ENCODE results near the gene KCNS1. TPM values are rescaled to one million over a fixed set of nuclear protein-coding genes. Genes with fewer than 3 reads are reported as not detected.
A peak's percentile ranks its signal among the peaks of the same experiment; 100 is the strongest.

KCNS1 gene
- total RNA-seq, 1 donor from 2014 or later = not detected

- intact Hi-C loops (cut with micrococcal nuclease) = loop anchor here (5.0 kb wide), 2 partner anchors 351 to 411 kb away; partner anchors contain the start of gene KCNK15
- no peak for TF ChIP-seq CTCF (IDR thresholded peaks at IDR 0.05)
- Mint-ChIP-seq H3K9me3 (no peaks in the 10 kb centered on the region), H3K4me1 (peaks cover 22% of the 10 kb centered on the region), H3K27ac (no peak overlapping the region), H3K27me3 (peaks cover 38% of the 10 kb centered on the region), H3K4me3 (no peak overlapping the region), H3K36me3 (ENCODE audit: low read depth) (no peaks in the 10 kb centered on the region)
- CTCF ChIA-PET = interaction anchor here (1.1 to 5.1 kb wide), 6 partner anchors 25 to 673 kb away, joined by 3 to 86 read pairs (median 16); no protein-coding TSS in a partner anchor
- DNase-seq (no peak), ATAC-seq (ENCODE audit: low read depth) (no peak)
- POLR2A ChIA-PET = no interaction called here
These were observed 2.7 kb downstream of the KCNS1 start for GRCh38 chr20:45098103-45098773.

DNA sequence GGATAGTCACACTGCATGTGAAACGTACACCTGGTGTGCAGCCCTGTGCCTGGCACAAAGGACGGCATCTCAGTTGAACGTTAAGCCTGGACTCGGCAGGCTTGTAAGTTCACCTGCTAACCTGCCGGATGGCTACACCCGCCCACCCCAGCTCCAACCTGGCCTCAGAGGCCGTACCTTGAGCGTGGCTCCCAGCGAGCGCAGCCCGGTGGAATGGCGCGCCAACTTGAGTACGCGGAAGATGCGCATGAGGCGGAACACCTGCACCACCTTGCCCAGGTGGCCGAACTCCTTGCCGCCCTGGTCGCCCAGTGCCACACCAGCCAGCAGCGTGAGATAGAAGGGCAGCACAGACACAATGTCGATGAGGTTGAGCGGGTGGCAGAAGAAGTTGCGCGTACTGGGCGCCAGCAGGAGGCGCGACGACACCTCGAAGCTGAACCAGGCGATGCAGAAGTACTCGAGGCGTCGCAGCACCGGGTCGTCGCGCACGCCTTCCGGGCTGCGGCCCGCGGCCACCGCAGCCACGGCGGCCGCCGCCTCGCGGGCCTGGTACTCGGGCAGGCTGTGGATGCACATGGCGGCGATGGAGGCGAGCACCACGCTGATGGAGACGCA lies 3.3 kb downstream of the KCNS1 start:
- POLR2A ChIA-PET = no interaction called here
- no peak for TF ChIP-seq CTCF (IDR thresholded peaks at IDR 0.05)
- H3K27me3 Mint-ChIP-seq = peaks cover 38% of the 10 kb centered on the region
- CTCF ChIA-PET = interaction anchor here (1.1 to 5.1 kb wide), 11 partner anchors 10 to 673 kb away, joined by 3 to 86 read pairs (median 5); no protein-coding TSS in a partner anchor
- H3K4me3 Mint-ChIP-seq = peak overlapping the region; percentile 60
- no peaks in the 10 kb centered on the region for H3K9me3 Mint-ChIP-seq
- intact Hi-C loops (cut with micrococcal nuclease) = loop anchor here (1.0 to 5.0 kb wide), 4 partner anchors 194 to 674 kb away; partner anchors contain the start of gene KCNK15
- H3K27ac Mint-ChIP-seq = no peak overlapping the region
- peaks cover 22% of the 10 kb centered on the region for H3K4me1 Mint-ChIP-seq
- DNase-seq (no peak), ATAC-seq (ENCODE audit: low read depth) (peak; percentile 58)
- H3K36me3 Mint-ChIP-seq (ENCODE audit: low read depth) = no peaks in the 10 kb centered on the region

- no peak overlapping the region for H3K27ac Mint-ChIP-seq
- intact Hi-C loops (cut with micrococcal nuclease) = loop anchor here (1.0 to 5.0 kb wide), 5 partner anchors 52 to 675 kb away; partner anchors contain the start of gene KCNK15
- CTCF ChIA-PET = interaction anchor here (1.1 to 5.1 kb wide), 17 partner anchors 9 to 674 kb away, joined by 3 to 86 read pairs (median 6); no protein-coding TSS in a partner anchor
- no peaks in the 10 kb centered on the region for H3K9me3 Mint-ChIP-seq
- ATAC-seq (ENCODE audit: low read depth) (no peak), DNase-seq (no peak)
- H3K27me3 Mint-ChIP-seq = peaks cover 35% of the 10 kb centered on the region
- POLR2A ChIA-PET = no interaction called here
- H3K4me3 Mint-ChIP-seq = no peak overlapping the region
- no peaks in the 10 kb centered on the region for H3K36me3 Mint-ChIP-seq (ENCODE audit: low read depth)
- peaks cover 22% of the 10 kb centered on the region for H3K4me1 Mint-ChIP-seq
- no peak for TF ChIP-seq CTCF (IDR thresholded peaks at IDR 0.05)
These were observed 4.1 kb downstream of the KCNS1 start for GRCh38 chr20:45096781-45097180.

- H3K27ac Mint-ChIP-seq = no peak overlapping the region
These were observed 5.1 kb downstream of the KCNS1 start for GRCh38 chr20:45095805-45096238.

More at GRCh38 chr20:45095805-45096238, 5.1 kb downstream of the KCNS1 start:
- CTCF ChIA-PET = interaction anchor here (0.6 to 5.1 kb wide), 25 partner anchors 9 to 675 kb away, joined by 3 to 86 read pairs (median 5); partner anchors contain the start of gene PABPC1L
- peak; percentile 36 for TF ChIP-seq CTCF (IDR thresholded peaks at IDR 0.05)
- Mint-ChIP-seq H3K9me3 (no peaks in the 10 kb centered on the region), H3K27me3 (peaks cover 28% of the 10 kb centered on the region), H3K4me1 (peaks cover 19% of the 10 kb centered on the region), H3K36me3 (ENCODE audit: low read depth) (peaks cover 4% of the 10 kb centered on the region), H3K4me3 (no peak overlapping the region)
- intact Hi-C loops (cut with micrococcal nuclease) = loop anchor here (1.0 to 5.0 kb wide), 4 partner anchors 52 to 409 kb away; partner anchors contain the start of gene KCNK15
- POLR2A ChIA-PET = interaction anchor here (0.8 kb wide), 1 partner anchor 52 kb away, joined by 3 read pairs; no protein-coding TSS in a partner anchor
- ATAC-seq (ENCODE audit: low read depth) (peak; percentile 65), DNase-seq (no peak)

All from activated B cell treated with CpG ODN at 0.5 μM for 24 hours (primary cell).